ENCODE results near the gene NLGN1. TPM values are rescaled to one million over a fixed set of nuclear protein-coding genes. Genes with fewer than 3 reads are reported as not detected.

The NLGN1 gene
- total RNA-seq, 1 donor from 2014 or later, result not detected

DNA sequence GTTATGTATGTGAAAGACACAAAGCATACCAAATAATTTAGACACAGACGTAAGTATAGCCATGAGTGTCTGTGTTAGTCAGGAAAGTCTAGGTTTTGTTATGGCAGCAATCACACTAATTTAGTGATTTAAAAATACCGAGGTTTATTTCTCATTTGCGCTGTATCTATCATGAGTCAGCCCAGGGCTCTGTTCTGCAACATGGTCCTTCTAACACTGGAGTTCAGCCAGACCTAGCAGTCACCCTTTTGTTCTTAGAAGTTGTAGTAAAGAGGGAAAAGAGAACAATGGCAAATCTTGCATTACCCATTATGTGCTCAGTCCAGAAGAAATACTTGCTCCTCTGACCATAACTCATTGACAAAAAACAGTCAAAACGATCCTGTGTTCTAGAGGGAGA lies 311.5 kb downstream of the NLGN1 start:
- ChIA-PET CTCF (no interaction called here), POLR2A (no interaction called here)
- H3K4me1 Mint-ChIP-seq, result no peaks in the 10 kb centered on the region
- peaks cover 3% of the 10 kb centered on the region for H3K9me3 Mint-ChIP-seq
- no peak for DNase-seq
- intact Hi-C loops (cut with micrococcal nuclease), result no loop called here
- H3K27ac Mint-ChIP-seq, result no peak overlapping the region
- no peaks in the 10 kb centered on the region for H3K27me3 Mint-ChIP-seq
- no peak overlapping the region for H3K4me3 Mint-ChIP-seq
- TF ChIP-seq, protein P1, sequence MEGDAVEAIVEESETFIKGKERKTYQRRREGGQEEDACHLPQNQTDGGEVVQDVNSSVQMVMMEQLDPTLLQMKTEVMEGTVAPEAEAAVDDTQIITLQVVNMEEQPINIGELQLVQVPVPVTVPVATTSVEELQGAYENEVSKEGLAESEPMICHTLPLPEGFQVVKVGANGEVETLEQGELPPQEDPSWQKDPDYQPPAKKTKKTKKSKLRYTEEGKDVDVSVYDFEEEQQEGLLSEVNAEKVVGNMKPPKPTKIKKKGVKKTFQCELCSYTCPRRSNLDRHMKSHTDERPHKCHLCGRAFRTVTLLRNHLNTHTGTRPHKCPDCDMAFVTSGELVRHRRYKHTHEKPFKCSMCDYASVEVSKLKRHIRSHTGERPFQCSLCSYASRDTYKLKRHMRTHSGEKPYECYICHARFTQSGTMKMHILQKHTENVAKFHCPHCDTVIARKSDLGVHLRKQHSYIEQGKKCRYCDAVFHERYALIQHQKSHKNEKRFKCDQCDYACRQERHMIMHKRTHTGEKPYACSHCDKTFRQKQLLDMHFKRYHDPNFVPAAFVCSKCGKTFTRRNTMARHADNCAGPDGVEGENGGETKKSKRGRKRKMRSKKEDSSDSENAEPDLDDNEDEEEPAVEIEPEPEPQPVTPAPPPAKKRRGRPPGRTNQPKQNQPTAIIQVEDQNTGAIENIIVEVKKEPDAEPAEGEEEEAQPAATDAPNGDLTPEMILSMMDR (IDR thresholded peaks at IDR 0.05), result no peak
- no peak for ATAC-seq (ENCODE audit: low read depth)
- H3K36me3 Mint-ChIP-seq (ENCODE audit: low read depth), result no peaks in the 10 kb centered on the region

- POLR2A ChIA-PET, result no interaction called here
- Mint-ChIP-seq H3K27ac (no peak overlapping the region), H3K36me3 (ENCODE audit: low read depth) (no peaks in the 10 kb centered on the region), H3K27me3 (no peaks in the 10 kb centered on the region), H3K4me3 (no peak overlapping the region), H3K4me1 (no peaks in the 10 kb centered on the region), H3K9me3 (peaks cover 3% of the 10 kb centered on the region)
- TF ChIP-seq, protein P1 (IDR thresholded peaks at IDR 0.05), result no peak
- no peak for DNase-seq
- ATAC-seq (ENCODE audit: low read depth), result no peak
- CTCF ChIA-PET, result no interaction called here
- intact Hi-C loops (cut with micrococcal nuclease), result no loop called here
Measured at GRCh38 chr3:173711619-173712018, 314.1 kb downstream of the NLGN1 start.

- Mint-ChIP-seq H3K27ac (no peak overlapping the region), H3K27me3 (no peaks in the 10 kb centered on the region), H3K4me1 (no peaks in the 10 kb centered on the region), H3K4me3 (no peak overlapping the region), H3K36me3 (ENCODE audit: low read depth) (no peaks in the 10 kb centered on the region), H3K9me3 (no peaks in the 10 kb centered on the region)
- intact Hi-C loops (cut with micrococcal nuclease), result no loop called here
- ChIA-PET POLR2A (no interaction called here), CTCF (no interaction called here)
- TF ChIP-seq, protein P1 (IDR thresholded peaks at IDR 0.05), result no peak
- ATAC-seq (ENCODE audit: low read depth) (no peak), DNase-seq (no peak)
Measured at GRCh38 chr3:173719585-173719984, 322.0 kb downstream of the NLGN1 start.

GRCh38 chr3:173725507-173725906 lies 328.0 kb downstream of the NLGN1 start:
- Mint-ChIP-seq H3K36me3 (ENCODE audit: low read depth) (no peaks in the 10 kb centered on the region), H3K4me3 (no peak overlapping the region), H3K4me1 (no peaks in the 10 kb centered on the region), H3K27me3 (no peaks in the 10 kb centered on the region), H3K27ac (no peak overlapping the region), H3K9me3 (no peaks in the 10 kb centered on the region)
- TF ChIP-seq, protein P1 (IDR thresholded peaks at IDR 0.05), result no peak
- CTCF ChIA-PET, result no interaction called here
- POLR2A ChIA-PET, result no interaction called here
- DNase-seq (no peak), ATAC-seq (ENCODE audit: low read depth) (no peak)
- intact Hi-C loops (cut with micrococcal nuclease), result no loop called here

GRCh38 chr3:173730391-173730790 lies 332.8 kb downstream of the NLGN1 start:
- TF ChIP-seq, protein P1 (IDR thresholded peaks at IDR 0.05), result no peak
- no peak overlapping the region for H3K4me3 Mint-ChIP-seq
- intact Hi-C loops (cut with micrococcal nuclease), result no loop called here
- H3K27me3 Mint-ChIP-seq, result no peaks in the 10 kb centered on the region
- H3K4me1 Mint-ChIP-seq, result no peaks in the 10 kb centered on the region
- CTCF ChIA-PET, result no interaction called here
- POLR2A ChIA-PET, result no interaction called here
- H3K9me3 Mint-ChIP-seq, result no peaks in the 10 kb centered on the region
- H3K27ac Mint-ChIP-seq, result no peak overlapping the region
- H3K36me3 Mint-ChIP-seq (ENCODE audit: low read depth), result no peaks in the 10 kb centered on the region
- DNase-seq, result no peak
- ATAC-seq (ENCODE audit: low read depth), result no peak

All from activated B cell treated with CpG ODN at 0.5 μM for 24 hours (primary cell).